PC-9 (cell line): ENCODE measurements around the gene CGN.

Source experiments
- CTCF ChIP-seq: fragments of 200-600 bp; sonication (generic); conservative IDR thresholded peaks from 2 replicates; pipeline ENCODE4 v1.6.1; 2017; ENCODE audit warnings: mixed run types, antibody characterized with exemption, mild to moderate bottlenecking, moderate library complexity
- EZH2 ChIP-seq: fragments of 200-600 bp; sonication (generic); IDR thresholded peaks from 2 replicates; pipeline ENCODE4 v1.8.0; 2017; ENCODE audit warnings: antibody characterized with exemption, low read depth

GRCh38 chr1:151494741-151495281 lies 16.4 kb upstream of the CGN start:
- no peak for TF ChIP-seq CTCF
- TF ChIP-seq EZH2 = no peak
